Body of pancreas (tissue), 4 donors: ENCODE results near the gene GID8. TPM values are rescaled to one million over a fixed set of nuclear protein-coding genes. Genes with fewer than 3 reads are reported as not detected.

ENCODE experiments used
- ATAC-seq: fragments of 150-250 bp; one replicate; pipeline ENCODE4 v1.9.1; 2016
- DNase-seq, 4 donors: peaks; one replicate each; pipeline ENCODE4 v3.0.0-alpha.2; 2019
- H3K27ac ChIP-seq, 4 donors: fragments of 200-600 bp; sonication (generic); 1 replicate in 3 of 4; 2 replicates in 1 of 4; pipeline versions ENCODE4 v1.5.1 to v1.6.1; 2016 to 2019; ENCODE audit warnings: mild to moderate bottlenecking in 1 of 4, mixed read lengths in 1 of 4, moderate library complexity in 1 of 4
- H3K27me3 ChIP-seq, 2 donors: fragments of 200-600 bp; sonication (generic); one replicate each; pipeline ENCODE4 v1.6.0; 2016; ENCODE audit warnings: mild to moderate bottlenecking in 1 of 2
- H3K36me3 ChIP-seq, 2 donors: fragments of 200-600 bp; sonication (generic); replicated peaks in 1 of 2; 2 replicates each; pipeline ENCODE4 v1.5.1; 2016; ENCODE audit warnings: low read depth in 2 of 2; ENCODE audit not compliant: insufficient read depth in 1 of 2
- H3K4me1 ChIP-seq: fragments of 200-600 bp; sonication (generic); one replicate; pipeline ENCODE4 v1.6.0; 2016
- H3K4me3 ChIP-seq, 2 donors: fragments of 200-600 bp; sonication (generic); 1 replicate in 1 of 2; 2 replicates in 1 of 2; pipeline ENCODE4 v1.5.1; 2016 to 2019
- H3K9me3 ChIP-seq, 3 donors: fragments of 200-600 bp; sonication (generic); 1 replicate in 2 of 3; 2 replicates in 1 of 3; pipeline ENCODE4 v1.5.1; 2016
- CTCF ChIP-seq, 7 experiments: fragments of 450-650 bp in 4 of 7; fragments of 200-600 bp in 3 of 7; sonication (generic) in 3 of 7; IDR thresholded peaks; one replicate each; pipeline ENCODE4 v1.5.1; 2016 to 2019; ENCODE audit warnings: antibody characterized with exemption in 7 of 7
- POLR2A ChIP-seq, 3 donors: fragments of 450-650 bp; IDR thresholded peaks; one replicate each; pipeline ENCODE4 v1.6.1; 2016; ENCODE audit warnings: antibody characterized with exemption in 3 of 3, mild to moderate bottlenecking in 2 of 3
- WGBS, 2 donors: methylation state at CpG; one replicate each; pipeline ENCODE4 v1.1.5; 2017; 5-methylcytosine and 5-hydroxymethylcytosine counted together
- intact Hi-C: fragments of 100-400 bp; cut with DNase I; formaldehyde crosslinking; loops from one replicate; pipeline ENCODE4 v1.15.1; 2023
- total RNA-seq, 2 donors: library from RNA; depleted of rRNA; stranded (reverse); fragments of >200 nt; gene quantifications; one replicate each; pipeline ENCODE4 v1.1.0, GENCODE V29; 2016

GID8 gene
- total RNA-seq, 2 donors from 2014 or later: 26.2 to 29.7 TPM

GRCh38 chr20:62906209-62906608 is 31.7 kb upstream of the GID8 start:
- WGBS, 2 donors: 77 to 96% methylated on average over 9 to 16 of the region's 16 CpGs
- Histone ChIP-seq H3K4me3 (no peak overlapping the region), H3K27me3 (no peaks in the 10 kb centered on the region), H3K4me1 (peaks cover 3% of the 10 kb centered on the region), H3K36me3 (peaks cover 28 to 56% of the 10 kb centered on the region in 2 donors), H3K27ac (no peak overlapping the region), H3K9me3 (no peaks in the 10 kb centered on the region)
- intact Hi-C loops: no loop called here
- ATAC-seq: no peak
- peak in 1 of 4 donors; percentile 29 for DNase-seq
- TF ChIP-seq POLR2A (IDR thresholded peaks at IDR 0.05): no peak

GRCh38 chr20:62906647-62907375 is 31.1 kb upstream of the GID8 start:
- no peaks in the 10 kb centered on the region for H3K9me3 ChIP-seq
- intact Hi-C loops: no loop called here
- no peak for TF ChIP-seq POLR2A (IDR thresholded peaks at IDR 0.05)
- TF ChIP-seq CTCF (IDR thresholded peaks at IDR 0.05): no peak
- H3K27ac ChIP-seq: no peak overlapping the region
- H3K4me1 ChIP-seq: no peaks in the 10 kb centered on the region
- ATAC-seq (no peak), DNase-seq (no peak)
- H3K4me3 ChIP-seq: no peak overlapping the region
- 88% methylated on average over 31 of the region's 31 CpGs for WGBS, 2 donors
- H3K36me3 ChIP-seq: peaks cover 30 to 61% of the 10 kb centered on the region in 2 donors
- H3K27me3 ChIP-seq: no peaks in the 10 kb centered on the region

DNA sequence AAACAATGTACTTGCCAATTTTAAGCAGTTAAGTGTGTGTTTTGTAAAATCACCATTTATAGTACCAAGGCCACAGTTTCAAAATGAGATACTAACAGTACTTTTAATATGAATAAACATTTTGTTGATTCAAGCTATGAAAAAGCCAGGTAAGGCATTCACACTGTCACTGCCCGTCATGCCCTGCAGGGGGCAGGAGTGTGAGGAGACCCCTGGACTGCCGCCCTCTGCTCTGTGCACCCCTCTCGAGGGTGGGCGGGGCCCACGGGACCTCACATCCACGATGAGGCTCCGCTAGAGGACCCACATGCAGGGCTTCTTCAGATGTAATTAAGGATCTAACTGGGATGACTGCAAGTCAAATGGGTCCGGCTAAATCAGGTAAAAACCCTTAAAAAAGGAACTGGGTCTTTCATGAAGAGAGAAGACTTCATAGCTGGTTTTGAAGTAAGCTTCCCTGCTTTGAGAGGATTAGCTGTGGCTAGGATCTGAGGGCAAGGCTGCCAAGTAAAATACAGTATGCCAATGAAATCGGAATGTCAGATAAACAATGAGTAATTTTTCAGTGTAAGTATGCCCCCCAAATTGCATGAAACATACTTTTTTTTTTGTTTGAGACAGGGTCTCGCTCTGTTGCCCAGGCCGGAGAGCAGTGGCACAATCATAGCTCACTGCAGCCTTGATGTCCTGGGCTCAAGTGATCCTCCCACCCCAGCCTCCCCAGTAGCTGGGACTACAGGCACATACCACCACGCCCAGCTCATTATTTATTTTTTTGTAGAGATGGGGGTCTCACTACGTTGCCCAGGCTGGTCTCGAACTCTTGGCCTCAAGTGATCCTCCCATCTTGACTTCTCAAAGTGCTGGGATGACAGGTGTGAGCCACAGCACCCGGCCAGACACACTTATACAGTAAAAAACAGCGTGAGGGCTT is 30.3 kb upstream of the GID8 start:
- 74 to 75% methylated on average over 15 to 16 of the region's 16 CpGs for WGBS, 2 donors
- DNase-seq (no peak), ATAC-seq (no peak)
- Histone ChIP-seq H3K27me3 (no peaks in the 10 kb centered on the region), H3K4me1 (no peaks in the 10 kb centered on the region), H3K4me3 (no peak overlapping the region), H3K27ac (no peak overlapping the region), H3K9me3 (no peaks in the 10 kb centered on the region), H3K36me3 (peaks cover 30 to 63% of the 10 kb centered on the region in 2 donors)
- TF ChIP-seq POLR2A (IDR thresholded peaks at IDR 0.05) (no peak), CTCF (IDR thresholded peaks at IDR 0.05) (peak in 4 of 7 experiments; percentile 9 to 34 (median 25))
- intact Hi-C loops: no loop called here

DNA sequence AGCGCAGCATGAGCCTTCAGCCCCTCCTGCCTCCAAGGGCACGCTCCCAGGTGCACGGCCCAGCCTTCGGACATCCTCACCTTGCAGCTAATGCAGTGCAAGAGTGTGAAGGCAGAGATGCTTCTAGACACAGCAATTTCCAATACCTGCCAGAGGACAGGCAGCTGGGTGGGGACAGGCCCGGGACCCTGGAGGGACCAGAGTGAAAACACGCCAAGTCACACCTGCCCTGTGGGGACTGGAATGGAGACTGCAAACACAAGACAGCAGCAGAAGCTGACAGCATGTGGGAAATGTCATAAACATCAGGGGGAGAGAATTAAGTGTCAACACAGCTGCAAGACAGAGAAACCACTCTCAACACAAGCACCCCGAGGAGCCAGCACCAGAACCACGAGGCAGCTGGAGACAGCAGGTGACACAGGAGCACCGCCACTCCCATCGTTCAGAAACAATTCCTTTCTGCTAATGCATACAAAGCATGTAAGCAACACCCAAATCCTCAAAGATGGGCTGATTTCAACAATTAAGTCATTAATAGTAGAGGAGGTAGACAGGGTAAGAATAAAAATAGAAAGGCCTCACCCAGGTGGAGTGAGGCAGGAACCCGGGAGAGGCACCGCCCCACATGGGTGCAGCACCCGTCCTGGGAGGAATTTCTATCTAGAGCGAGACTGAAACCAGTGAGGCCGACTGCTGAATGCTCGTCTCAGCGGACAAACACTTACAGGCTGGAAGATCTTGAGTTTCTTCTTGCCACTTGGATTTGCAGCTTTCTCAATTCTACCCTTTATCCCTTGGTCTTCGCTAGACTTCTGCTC is 28.8 kb upstream of the GID8 start:
- intact Hi-C loops: no loop called here
- WGBS, 2 donors: 82 to 84% methylated on average over 18 of the region's 18 CpGs

More for the DNA sequence above, 28.8 kb upstream of the GID8 start:
- peaks cover 30 to 57% of the 10 kb centered on the region in 2 donors for H3K36me3 ChIP-seq
- peaks cover 12% of the 10 kb centered on the region for H3K4me1 ChIP-seq
- no peak overlapping the region for H3K4me3 ChIP-seq
- ATAC-seq (no peak), DNase-seq (no peak)
- no peak overlapping the region for H3K27ac ChIP-seq
- H3K27me3 ChIP-seq: no peaks in the 10 kb centered on the region
- TF ChIP-seq CTCF (IDR thresholded peaks at IDR 0.05) (no peak), POLR2A (IDR thresholded peaks at IDR 0.05) (no peak)
- no peaks in the 10 kb centered on the region for H3K9me3 ChIP-seq
